Measurements from ENCODE around the gene ATP8B4.

Gene ATP8B4

DNA sequence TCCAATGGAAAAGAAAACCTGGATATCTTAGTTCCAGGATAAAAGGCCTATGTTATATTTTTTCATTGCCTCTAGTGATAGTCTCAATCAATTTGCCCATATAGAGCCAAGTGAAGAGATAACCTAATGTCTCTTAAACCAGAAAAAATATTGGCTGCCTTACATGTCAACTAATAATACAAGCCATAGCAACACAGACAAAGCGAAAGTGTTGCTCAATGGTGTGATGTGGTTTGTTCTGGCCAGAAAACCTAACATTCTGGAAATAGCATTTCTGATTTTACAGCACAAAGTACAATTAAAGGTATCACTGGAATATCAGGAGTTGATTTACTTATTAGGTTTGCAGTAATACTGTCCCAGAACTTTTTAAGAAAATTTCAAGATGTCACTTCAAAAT lies 101.5 kb downstream of the ATP8B4 start:
- no peak for DNase-seq (ENCODE audit: low read depth)
- no peak overlapping the region for H3K4me3 ChIP-seq (ENCODE audit: control insufficient read depth, low read depth, low read length)
- TF ChIP-seq, protein P1, sequence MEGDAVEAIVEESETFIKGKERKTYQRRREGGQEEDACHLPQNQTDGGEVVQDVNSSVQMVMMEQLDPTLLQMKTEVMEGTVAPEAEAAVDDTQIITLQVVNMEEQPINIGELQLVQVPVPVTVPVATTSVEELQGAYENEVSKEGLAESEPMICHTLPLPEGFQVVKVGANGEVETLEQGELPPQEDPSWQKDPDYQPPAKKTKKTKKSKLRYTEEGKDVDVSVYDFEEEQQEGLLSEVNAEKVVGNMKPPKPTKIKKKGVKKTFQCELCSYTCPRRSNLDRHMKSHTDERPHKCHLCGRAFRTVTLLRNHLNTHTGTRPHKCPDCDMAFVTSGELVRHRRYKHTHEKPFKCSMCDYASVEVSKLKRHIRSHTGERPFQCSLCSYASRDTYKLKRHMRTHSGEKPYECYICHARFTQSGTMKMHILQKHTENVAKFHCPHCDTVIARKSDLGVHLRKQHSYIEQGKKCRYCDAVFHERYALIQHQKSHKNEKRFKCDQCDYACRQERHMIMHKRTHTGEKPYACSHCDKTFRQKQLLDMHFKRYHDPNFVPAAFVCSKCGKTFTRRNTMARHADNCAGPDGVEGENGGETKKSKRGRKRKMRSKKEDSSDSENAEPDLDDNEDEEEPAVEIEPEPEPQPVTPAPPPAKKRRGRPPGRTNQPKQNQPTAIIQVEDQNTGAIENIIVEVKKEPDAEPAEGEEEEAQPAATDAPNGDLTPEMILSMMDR (IDR thresholded peaks at IDR 0.05; ENCODE audit: control insufficient read depth, insufficient read depth, low read depth, low read length, missing control alignments), result no peak

DNA sequence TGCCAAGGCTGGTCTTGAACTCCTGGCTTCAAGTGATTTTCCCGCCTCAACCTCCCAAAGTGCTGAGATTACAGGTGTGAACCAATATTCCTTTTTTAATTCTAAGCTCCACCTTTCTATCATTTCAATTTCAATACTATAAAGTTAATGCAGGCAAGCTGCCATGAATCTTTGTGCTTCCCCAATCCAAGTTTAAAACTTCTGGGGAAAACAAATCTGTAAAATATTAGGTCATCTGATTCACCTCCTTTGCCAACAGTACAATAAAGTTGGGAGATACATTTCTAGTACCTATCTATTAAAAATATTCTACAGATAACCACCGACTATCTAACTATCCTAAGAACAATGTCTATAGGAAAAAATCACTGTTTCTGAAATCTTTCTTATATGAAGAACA lies 102.1 kb downstream of the ATP8B4 start:
- no peak for DNase-seq (ENCODE audit: low read depth)
- no peak overlapping the region for H3K4me3 ChIP-seq (ENCODE audit: control insufficient read depth, low read depth, low read length)
- TF ChIP-seq, protein P1 (IDR thresholded peaks at IDR 0.05; ENCODE audit: control insufficient read depth, insufficient read depth, low read depth, low read length, missing control alignments), result no peak

DNA sequence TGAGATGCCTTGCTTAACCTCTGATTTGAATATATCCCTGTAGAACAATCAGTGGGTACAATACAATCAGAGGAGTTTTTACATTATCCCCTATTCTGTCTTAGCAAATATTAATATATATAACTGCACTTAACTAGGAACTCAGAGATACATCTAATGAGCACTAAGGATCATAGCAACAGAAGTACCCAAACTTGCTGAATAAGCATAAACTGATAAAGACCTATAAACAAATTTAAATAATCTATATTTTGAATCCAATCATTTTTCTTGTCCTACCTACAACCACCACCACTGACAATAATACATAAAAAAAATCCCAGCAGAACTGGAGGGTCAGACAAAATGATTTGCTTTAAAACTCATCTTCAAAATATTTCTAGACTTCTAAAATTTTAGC lies 106.2 kb downstream of the ATP8B4 start:
- DNase-seq (ENCODE audit: low read depth), result no peak
- no peak overlapping the region for H3K4me3 ChIP-seq (ENCODE audit: control insufficient read depth, low read depth, low read length)
- TF ChIP-seq, protein P1 (IDR thresholded peaks at IDR 0.05; ENCODE audit: control insufficient read depth, insufficient read depth, low read depth, low read length, missing control alignments), result no peak

DNA sequence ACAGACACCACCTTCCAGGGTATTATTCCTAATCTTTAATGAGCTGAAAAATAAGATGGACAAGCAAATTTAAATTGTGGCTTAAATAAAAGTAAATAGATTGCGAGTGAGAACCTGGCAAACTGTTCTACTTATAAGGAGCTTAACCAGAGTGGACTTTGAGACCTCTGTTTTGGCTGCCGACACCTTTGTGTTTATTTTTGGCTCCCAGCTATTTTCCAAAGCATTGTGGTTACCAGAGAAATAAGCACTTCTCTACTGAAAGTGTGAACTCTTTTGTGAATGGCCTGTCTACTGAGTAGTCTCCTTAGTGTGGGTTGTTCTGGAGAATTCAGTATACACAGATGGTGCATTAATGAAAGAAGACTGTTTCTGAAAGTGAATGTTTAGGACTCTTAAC lies 109.4 kb downstream of the ATP8B4 start:
- TF ChIP-seq, protein P1 (IDR thresholded peaks at IDR 0.05; ENCODE audit: control insufficient read depth, insufficient read depth, low read depth, low read length, missing control alignments), result no peak
- no peak overlapping the region for H3K4me3 ChIP-seq (ENCODE audit: control insufficient read depth, low read depth, low read length)
- no peak for DNase-seq (ENCODE audit: low read depth)

DNA sequence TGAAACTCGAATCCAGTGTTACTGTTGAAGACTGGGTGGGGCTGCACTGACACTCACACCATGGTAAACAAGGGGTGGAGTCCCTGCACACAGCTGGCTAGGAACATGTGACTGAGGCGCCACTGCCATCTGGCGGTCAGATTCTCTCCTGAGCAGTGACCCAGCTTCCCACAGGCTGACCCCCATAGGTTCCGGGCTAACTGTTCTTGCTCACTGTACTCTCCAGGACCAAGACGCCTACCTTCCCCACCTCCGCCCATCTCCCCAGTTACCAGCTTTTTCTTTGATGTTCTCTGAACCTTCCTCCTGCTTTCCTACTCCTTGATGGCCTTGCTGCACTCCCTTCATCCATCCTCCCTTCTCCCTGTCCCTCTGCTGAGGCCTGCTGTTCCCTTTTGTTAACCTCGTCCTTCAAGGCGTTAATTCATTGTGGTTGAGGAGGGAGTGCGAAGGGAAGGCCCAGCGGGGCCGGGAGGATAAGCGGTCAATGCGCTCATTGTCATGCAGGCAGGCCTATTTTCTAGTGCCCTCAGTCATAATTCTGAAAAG lies 115.2 kb downstream of the ATP8B4 start:
- TF ChIP-seq, protein P1 (IDR thresholded peaks at IDR 0.05; ENCODE audit: control insufficient read depth, insufficient read depth, low read depth, low read length, missing control alignments), result peak; percentile 87
- DNase-seq (ENCODE audit: low read depth), result peak; percentile 61
- H3K4me3 ChIP-seq (ENCODE audit: control insufficient read depth, low read depth, low read length), result no peak overlapping the region

DNA sequence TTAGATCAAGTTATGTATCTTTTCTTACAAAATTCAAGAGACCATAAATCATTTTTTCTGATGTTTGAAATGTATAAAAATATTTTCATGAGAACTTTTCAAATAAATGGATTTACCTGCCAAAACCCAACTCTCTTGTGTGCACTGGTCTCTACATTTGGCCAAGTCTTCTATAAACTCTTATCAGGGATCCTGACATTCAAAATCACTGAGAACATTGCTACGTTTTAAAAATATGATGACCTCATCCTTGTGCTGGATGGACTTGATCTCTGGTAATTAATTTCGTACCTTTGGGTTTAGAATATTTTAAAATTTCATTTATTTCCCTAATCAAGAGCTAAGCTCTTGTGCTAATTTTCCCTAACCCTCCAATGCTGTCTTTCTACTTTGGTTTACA lies 127.4 kb downstream of the ATP8B4 start:
- no peak for DNase-seq (ENCODE audit: low read depth)
- no peak overlapping the region for H3K4me3 ChIP-seq (ENCODE audit: control insufficient read depth, low read depth, low read length)
- TF ChIP-seq, protein P1 (IDR thresholded peaks at IDR 0.05; ENCODE audit: control insufficient read depth, insufficient read depth, low read depth, low read length, missing control alignments), result no peak

Data from AG09309 (cell line).